Measurements from ENCODE around the gene KCNS1. TPM values are rescaled to one million over a fixed set of nuclear protein-coding genes. Genes with fewer than 3 reads are reported as not detected.

Gene KCNS1
- polyA plus RNA-seq, 4 donors = 0.35 to 0.73 (median 0.49) TPM

DNA sequence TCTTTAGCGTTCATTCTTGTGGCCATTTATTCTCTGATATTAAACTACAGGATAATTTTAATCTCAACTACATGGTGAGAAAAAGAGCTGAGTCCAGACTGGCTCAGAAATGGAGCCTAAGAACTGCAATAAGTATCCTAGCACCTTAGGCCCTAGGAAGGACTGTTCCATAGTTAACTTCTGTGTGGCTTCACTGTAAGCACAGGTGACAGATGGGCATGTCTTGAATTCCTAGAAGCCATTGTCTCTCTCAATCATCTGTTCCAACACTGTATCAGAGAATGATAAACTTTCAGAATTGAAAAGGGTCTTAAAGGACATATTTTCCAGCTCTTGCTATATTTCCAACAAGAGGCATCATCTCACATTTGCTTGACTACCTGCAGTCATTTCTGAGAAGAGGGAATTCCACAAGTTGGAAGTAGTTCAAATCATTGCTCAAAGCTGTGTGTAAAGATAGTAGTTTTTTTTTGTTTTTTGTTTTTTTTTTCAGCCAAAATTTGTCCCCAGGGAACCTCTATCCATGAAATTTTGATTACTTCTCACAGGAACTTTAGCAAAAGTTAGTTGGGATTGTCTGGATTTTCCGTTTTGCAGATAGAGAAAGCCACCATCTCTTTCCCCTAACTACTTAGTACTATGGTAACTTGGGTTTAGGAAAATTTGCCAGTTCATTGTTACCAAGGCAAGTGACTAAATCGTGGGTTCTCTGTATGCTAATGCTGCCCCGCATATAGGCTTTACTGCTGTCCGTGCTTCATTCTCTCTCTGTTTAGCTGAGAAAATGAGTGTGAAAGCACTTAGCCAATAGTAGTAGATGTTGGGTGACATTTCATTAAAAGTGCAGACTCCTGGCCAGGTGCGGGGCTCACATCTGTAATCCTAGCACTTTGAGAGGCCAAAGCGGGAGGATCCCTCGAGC, 47.2 kb downstream of the KCNS1 start:
- no peak for DNase-seq (ENCODE audit: low read depth in 4 of 4, low spot score in 3 of 4)

DNA sequence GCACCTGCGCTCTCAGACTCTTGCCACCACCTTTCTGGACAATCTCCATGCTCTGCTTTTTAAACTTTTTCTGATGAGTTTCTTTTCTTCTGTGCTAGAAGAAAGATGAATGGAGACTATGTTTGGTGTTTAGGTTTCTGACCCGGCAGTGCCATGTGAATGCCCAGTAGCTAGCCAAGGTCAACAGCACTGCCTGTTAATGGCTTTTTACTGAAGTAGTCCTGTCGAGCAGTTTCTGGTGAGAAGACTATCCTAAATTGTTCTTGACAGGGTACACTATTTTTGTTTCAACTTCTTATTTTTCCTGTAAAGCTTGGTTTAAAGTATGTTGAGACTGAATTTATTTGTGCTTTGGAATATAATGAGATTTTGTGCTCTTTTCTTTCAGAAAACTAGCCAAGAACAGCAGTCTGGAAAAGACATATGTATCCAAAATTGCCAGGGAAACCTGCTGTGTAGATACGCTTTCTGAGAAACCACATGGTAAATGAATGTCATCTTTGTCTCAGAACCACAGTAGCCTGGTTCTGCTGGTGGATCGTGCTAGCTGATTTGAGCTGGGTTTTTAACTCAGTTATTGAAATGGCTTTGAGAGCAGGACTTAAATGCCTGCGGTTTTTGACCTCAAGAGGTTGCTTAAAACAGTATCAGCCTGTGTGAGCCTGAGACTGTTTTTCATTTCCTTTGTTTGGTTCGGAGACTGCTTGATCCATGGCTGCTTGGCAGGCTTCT, 48.1 kb downstream of the KCNS1 start:
- no peak for DNase-seq (ENCODE audit: low read depth in 4 of 4, low spot score in 3 of 4)

DNA sequence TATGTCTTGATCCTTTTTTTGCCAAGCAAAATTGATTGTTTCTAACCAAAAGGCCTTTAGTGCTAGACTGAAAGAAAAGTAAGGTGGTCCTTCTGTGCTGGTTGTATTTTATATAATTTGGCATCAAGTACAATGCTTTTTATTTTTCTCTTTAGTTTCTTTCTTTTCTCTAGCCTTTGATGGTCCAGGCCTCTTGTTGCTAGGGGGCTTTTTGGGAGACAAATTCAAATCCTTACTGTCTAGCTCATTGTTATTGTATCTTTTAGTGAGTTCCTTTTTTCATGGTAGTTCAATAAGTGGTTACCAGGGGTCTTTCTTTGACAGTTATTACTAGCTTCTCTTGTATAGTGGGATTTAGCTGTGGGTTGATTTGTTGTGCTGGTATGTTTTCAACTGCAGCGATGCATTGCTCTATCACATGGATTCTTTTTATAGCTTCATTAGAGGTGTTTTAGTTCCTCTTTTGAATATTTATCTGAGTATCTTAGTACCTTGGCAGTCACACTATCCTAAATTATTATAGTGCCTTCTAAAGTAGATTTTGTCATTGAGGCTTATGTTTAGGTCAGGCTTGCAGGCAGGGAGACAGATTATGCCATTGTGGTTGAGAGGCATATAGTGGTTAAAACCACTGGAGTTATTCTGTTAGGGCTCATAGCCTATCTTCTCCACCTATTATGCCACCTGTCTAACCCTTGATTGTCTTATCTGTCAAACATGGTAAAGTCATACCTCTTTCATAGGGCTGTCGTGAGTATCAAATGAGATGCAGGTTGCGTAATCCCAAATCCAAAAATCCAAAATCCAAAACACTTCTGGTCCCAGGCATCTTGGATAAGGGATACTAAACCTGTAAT, 49.5 kb downstream of the KCNS1 start:
- DNase-seq (ENCODE audit: low read depth in 4 of 4, low spot score in 3 of 4) = no peak

DNA sequence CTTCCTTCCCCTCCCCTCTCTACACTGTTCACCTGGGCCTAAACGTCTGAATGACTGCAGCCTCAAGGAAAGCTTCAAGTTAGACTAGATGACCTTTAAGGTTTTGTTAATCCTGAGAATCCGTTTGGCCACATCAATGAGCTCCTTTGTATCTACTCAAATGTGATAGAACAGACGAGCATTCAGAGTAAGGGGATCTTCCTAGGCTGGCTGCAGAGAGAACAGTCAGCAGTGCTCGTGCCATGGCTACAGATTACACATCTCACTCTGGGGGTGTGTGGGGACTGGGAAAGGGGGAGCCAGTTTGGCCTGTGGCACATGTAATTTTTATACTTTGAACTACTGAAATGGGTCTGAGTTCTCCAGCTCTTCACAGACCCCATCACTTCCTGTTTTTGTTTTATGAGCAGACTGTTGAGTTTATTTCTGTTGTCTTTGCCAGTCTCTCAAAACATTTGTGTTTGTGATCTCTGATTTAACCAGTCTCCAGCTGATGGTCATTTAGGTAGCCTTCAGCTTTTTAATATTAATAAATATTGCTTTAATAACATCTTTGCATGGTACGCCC, 50.9 kb downstream of the KCNS1 start:
- DNase-seq (ENCODE audit: low read depth in 4 of 4, low spot score in 3 of 4) = no peak

DNA sequence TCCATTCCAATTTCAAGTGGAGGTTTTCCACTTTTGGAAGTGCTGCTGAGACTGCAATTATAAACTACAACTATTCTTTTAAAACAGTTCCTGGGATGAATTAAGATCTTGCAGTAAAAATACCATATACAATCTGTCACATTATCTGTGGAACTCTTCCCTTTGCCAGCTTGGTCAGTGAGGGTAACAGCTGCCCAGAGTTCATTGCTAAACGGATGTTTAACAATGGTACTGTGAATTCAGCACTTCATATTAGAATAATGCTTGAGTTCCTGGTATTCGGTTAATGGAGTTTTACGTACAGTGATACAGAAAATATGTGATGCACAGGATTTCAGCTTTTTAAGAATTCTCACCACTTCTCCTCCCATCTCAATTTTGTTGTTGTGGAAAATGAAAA, 51.5 kb downstream of the KCNS1 start:
- no peak for DNase-seq (ENCODE audit: low read depth in 4 of 4, low spot score in 3 of 4)

DNA sequence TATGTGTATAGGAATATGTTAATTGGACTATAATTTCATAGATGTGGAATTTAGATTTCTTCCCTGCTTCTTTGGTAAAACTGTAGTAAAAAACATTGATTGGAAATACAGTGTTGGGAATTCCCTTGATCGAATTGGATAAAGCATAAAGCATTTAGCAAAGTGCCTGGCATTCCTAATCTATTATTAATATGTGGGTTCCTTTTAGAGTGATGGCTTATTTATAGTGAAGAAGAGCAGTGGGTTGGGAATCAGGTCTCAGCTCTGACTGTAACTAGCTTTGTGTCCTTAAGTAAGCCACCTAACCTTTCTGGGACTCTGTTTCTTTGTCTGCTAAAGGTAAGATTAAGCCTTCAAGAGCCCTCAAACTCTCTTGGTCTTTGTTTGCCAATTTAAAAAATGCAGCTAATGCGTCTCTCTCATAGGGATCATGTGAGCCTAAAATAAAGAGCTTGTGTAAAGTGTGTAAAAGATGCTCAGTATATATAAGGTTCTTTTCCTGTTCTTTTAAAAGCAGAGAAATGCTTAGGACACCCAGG, 53.3 kb downstream of the KCNS1 start:
- DNase-seq (ENCODE audit: low read depth in 4 of 4, low spot score in 3 of 4) = no peak

DNA sequence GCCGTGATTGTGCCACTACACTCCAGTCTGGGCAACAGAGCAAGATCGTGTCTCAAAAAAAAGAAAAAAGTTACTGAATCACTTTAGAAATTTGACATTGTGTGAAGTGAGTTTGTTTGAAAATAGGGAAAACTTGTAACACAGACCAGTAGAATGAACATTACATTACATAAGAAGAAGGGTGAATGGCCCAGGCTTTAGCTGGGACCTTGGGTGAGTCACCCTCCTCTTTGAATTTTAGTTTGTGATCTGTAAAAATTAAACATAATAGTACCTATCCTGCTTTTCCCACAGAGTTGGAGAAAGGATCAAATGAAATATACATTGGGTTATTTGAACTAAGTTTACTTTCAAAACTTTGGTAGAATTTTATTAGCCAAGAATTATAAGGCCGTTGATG, 56.3 kb downstream of the KCNS1 start:
- no peak for DNase-seq (ENCODE audit: low read depth in 4 of 4, low spot score in 3 of 4)

DNA sequence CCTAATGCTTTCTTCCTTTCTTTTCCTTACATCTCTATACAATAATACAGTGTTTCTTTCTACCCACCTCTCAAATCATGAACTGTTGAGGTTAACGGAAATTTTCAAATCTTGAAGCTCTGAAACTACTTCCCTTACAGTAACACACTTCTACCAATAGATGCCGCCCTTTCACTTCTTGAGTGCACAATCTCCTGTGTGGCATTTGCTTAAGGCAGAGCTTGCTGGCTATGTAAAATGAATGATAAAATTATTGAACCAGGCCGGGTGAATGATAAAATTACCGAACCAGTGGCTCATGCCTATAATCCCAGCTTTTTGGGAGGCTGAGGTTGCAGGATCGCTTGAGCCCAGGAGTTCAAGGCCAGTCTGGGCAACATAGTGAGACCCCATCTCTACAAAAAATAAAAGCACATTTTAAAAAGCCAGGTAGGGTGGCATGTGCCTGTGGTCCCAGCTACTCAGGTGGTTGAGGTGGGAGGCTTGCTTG, 56.8 kb downstream of the KCNS1 start:
- DNase-seq (ENCODE audit: low read depth in 4 of 4, low spot score in 3 of 4) = peak; percentile 27 to 46 (median 39)

DNA sequence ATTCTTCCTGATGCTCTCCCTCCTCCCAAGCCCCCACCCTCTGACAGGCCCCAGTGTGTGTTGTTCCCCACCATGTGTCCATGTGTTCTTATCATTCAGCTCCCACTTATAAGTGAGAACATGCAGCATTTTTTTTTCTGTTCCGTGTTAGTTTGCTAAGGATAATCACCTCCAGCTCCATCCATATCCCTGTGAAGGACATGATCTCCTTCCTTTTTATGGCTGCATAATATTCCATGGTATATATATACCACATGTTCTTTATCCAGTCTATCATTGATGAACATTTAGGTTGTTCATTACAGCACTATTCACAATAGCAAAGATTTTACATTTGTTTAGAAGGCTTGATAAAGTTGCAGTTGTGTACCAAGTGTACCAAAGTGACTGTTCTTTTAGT, 57.9 kb downstream of the KCNS1 start:
- DNase-seq (ENCODE audit: low read depth in 4 of 4, low spot score in 3 of 4) = no peak

Other genes starting within 250 kb of the KCNS1 start
- gene YWHAB, start 215.4 kb downstream of the KCNS1 start, polyA plus RNA-seq (ENCODE audit: insufficient read length in 4 of 4) = 100 to 1,000 TPM; 146 to 253 (median 219) TPM
- 10 to 100 TPM; 29.4 to 71.2 (median 40.6) TPM for gene PABPC1L, start 191.1 kb downstream of the KCNS1 start, polyA plus RNA-seq (ENCODE audit: insufficient read length in 4 of 4)
- 10 to 100 TPM; 34.1 to 41.6 (median 40.0) TPM for gene TOMM34, start 140.7 kb downstream of the KCNS1 start, polyA plus RNA-seq (ENCODE audit: insufficient read length in 4 of 4)
- 10 to 100 TPM; 15.4 to 21.7 (median 19.4) TPM for gene STK4, start 134.6 kb downstream of the KCNS1 start, polyA plus RNA-seq (ENCODE audit: insufficient read length in 4 of 4)
- not detected for gene WFDC5, start 14.0 kb upstream of the KCNS1 start, polyA plus RNA-seq (ENCODE audit: insufficient read length in 4 of 4)
- not detected for gene WFDC12, start 23.3 kb upstream of the KCNS1 start, polyA plus RNA-seq (ENCODE audit: insufficient read length in 4 of 4)
- gene PI3, start 73.8 kb upstream of the KCNS1 start, polyA plus RNA-seq (ENCODE audit: insufficient read length in 4 of 4) = under 1 TPM in 1 of 4 donors, not detected in 3; 0.48 TPM
- not detected for gene SEMG1, start 105.9 kb upstream of the KCNS1 start, polyA plus RNA-seq (ENCODE audit: insufficient read length in 4 of 4)
- gene SEMG2, start 120.2 kb upstream of the KCNS1 start, polyA plus RNA-seq (ENCODE audit: insufficient read length in 4 of 4) = not detected
- gene SLPI, start 153.4 kb upstream of the KCNS1 start, polyA plus RNA-seq (ENCODE audit: insufficient read length in 4 of 4) = 10 to 100 TPM in 1 of 4 donors, under 1 TPM in 3; 0.29 to 12.5 (median 0.42) TPM
- not detected for gene RBPJL, start 205.7 kb upstream of the KCNS1 start, polyA plus RNA-seq (ENCODE audit: insufficient read length in 4 of 4)
- gene MATN4, start 207.2 kb upstream of the KCNS1 start, polyA plus RNA-seq (ENCODE audit: insufficient read length in 4 of 4) = 1 to 10 TPM in 1 of 4 donors, under 1 TPM in 3; 0.19 to 3.2 (median 0.41) TPM
- 100 to 1,000 TPM in 3 of 4 donors, 10 to 100 TPM in 1; 36.5 to 173 (median 163) TPM for gene SDC4, start 247.3 kb upstream of the KCNS1 start, polyA plus RNA-seq (ENCODE audit: insufficient read length in 4 of 4)